HG03108 (cell line): ENCODE data around the gene RNF146.
"Not testable (repeated sequence)": the region's sequence is repeated elsewhere in the genome, so short reads cannot be mapped to it uniquely, and the experiment has no call there.

Experiments used
- ATAC-seq: cut with Tn5 transposase; IDR thresholded peaks from one replicate; pipeline ENCODE4 v1.9.1; 2021; ENCODE audit warnings: moderate library complexity; ENCODE audit not compliant: unreplicated experiment

RNF146 gene

GRCh38 chr6:127266178-127266891 is at the start of gene RNF146:
Gene RNF146, plus strand, starts transcription at chr6:127266864. Its CDS starts 13,475 bp downstream, at chr6:127280339.
- ATAC-seq: peak; percentile 79

GRCh38 chr6:127219869-127220268 is 46.8 kb upstream of the RNF146 start:
- ATAC-seq: no peak

- ATAC-seq: no peak
Measured at GRCh38 chr6:127221201-127221600, 45.5 kb upstream of the RNF146 start.

- ATAC-seq: no peak
Measured at GRCh38 chr6:127222418-127222817, 44.2 kb upstream of the RNF146 start.

GRCh38 chr6:127225497-127225896 is 41.2 kb upstream of the RNF146 start:
- ATAC-seq: no peak

GRCh38 chr6:127233819-127234218 is 32.8 kb upstream of the RNF146 start:
- not testable (repeated sequence) for ATAC-seq

GRCh38 chr6:127243501-127243900 is 23.2 kb upstream of the RNF146 start:
- ATAC-seq: no peak

- no peak for ATAC-seq
Measured at GRCh38 chr6:127247114-127248096, 19.3 kb upstream of the RNF146 start.

GRCh38 chr6:127249621-127250020 is 17.0 kb upstream of the RNF146 start:
- ATAC-seq: no peak

GRCh38 chr6:127255286-127255685 is 11.4 kb upstream of the RNF146 start:
- ATAC-seq: no peak

GRCh38 chr6:127262896-127263295 is 3.8 kb upstream of the RNF146 start:
- ATAC-seq: no peak

GRCh38 chr6:127263481-127263880 is 3.2 kb upstream of the RNF146 start:
- no peak for ATAC-seq

- peak; percentile 66 for ATAC-seq
Measured at GRCh38 chr6:127266892-127267645, 405 bp downstream of the RNF146 start.

GRCh38 chr6:127267646-127268625 is 1.3 kb downstream of the RNF146 start:
- ATAC-seq: no peak

- no peak for ATAC-seq
Measured at GRCh38 chr6:127272576-127272975, 5.9 kb downstream of the RNF146 start.

GRCh38 chr6:127273499-127273898 is 6.8 kb downstream of the RNF146 start:
- ATAC-seq: no peak

- ATAC-seq: no peak
Measured at GRCh38 chr6:127276331-127276730, 9.7 kb downstream of the RNF146 start.

- no peak for ATAC-seq
Measured at GRCh38 chr6:127277878-127278843, 11.5 kb downstream of the RNF146 start.

- no peak for ATAC-seq
Measured at GRCh38 chr6:127279815-127280214, 13.2 kb downstream of the RNF146 start.
